Fibroblast of skin of right quadriceps (primary cell): ENCODE measurements around the gene TFR2.

Experiments used
- DNase-seq: peaks from one replicate; pipeline ENCODE4 v3.0.0-alpha.2; 2013

The TFR2 gene

GRCh38 chr7:100611983-100612729 lies 29.2 kb downstream of the TFR2 start, which contains the start of gene MOSPD3:
Gene MOSPD3, plus strand, starts transcription at chr7:100612540. Its CDS starts 252 bp downstream, at chr7:100612792.
- peak; percentile 99 for DNase-seq

GRCh38 chr7:100609958-100610357 lies 31.4 kb downstream of the TFR2 start:
- no peak for DNase-seq

- no peak for DNase-seq
These were observed 34.2 kb downstream of the TFR2 start for GRCh38 chr7:100607111-100607510.

DNA sequence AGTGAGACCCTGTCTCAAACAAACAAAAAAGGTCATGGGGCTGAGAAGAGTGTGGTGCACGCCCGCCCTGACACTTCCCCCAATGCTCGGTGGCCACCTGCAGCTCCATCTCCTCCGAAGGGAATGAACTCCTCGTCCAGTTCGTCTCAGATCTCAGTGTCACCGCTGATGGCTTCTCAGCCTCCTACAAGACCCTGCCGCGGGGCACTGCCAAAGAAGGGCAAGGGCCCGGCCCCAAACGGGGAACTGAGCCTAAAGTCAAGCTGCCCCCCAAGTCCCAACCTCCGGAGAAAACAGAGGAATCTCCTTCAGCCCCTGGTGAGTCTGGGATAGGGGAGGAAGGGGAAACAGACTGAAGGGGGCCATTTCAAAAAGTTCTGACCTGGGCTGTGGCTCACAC lies 35.0 kb downstream of the TFR2 start:
- no peak for DNase-seq

GRCh38 chr7:100604976-100605911 lies 36.1 kb downstream of the TFR2 start:
- no peak for DNase-seq

DNA sequence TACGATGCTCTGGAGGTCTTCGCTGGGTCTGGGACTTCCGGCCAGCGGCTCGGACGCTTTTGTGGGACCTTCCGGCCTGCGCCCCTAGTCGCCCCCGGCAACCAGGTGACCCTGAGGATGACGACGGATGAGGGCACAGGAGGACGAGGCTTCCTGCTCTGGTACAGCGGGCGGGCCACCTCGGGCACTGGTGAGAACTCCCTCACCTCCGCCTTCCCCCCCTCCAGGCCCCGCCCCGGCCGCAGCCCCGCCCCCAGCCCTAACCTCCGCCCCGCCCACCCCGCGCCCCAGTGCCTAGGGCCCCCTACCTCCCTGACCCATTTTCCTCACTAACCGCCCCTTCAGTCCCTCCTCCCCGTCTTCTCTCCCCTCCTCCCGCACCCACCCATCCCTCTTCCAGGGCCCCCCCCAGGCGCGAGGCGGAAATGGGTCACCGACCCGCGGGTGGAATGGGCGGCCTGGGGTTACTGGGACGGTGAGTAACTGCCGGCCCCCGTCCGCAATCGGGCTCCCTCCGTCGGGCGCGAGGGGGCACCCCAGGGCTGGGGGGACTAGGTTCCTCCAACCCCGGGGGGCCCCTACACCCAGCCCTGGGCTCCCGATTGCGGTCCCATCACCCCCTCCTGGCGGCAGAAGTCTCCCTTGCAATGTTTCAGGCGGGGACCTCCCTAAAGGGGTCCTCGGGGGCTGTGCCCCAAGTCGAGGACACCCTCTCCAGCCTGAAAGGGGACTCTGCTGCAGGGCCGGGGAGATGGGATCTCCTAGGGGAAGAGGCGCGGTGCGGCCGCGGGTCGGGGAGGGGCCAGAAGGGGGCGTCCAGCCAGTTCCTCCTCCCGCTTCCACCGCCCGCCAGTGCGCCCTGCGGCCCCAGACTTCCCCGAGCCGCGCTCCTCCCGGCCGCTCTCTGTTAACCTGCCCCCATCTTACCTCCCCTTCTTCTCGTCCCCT lies 37.0 kb downstream of the TFR2 start:
- DNase-seq: peak; percentile 86

GRCh38 chr7:100603726-100604027 lies 37.7 kb downstream of the TFR2 start:
- DNase-seq: peak; percentile 54

DNA sequence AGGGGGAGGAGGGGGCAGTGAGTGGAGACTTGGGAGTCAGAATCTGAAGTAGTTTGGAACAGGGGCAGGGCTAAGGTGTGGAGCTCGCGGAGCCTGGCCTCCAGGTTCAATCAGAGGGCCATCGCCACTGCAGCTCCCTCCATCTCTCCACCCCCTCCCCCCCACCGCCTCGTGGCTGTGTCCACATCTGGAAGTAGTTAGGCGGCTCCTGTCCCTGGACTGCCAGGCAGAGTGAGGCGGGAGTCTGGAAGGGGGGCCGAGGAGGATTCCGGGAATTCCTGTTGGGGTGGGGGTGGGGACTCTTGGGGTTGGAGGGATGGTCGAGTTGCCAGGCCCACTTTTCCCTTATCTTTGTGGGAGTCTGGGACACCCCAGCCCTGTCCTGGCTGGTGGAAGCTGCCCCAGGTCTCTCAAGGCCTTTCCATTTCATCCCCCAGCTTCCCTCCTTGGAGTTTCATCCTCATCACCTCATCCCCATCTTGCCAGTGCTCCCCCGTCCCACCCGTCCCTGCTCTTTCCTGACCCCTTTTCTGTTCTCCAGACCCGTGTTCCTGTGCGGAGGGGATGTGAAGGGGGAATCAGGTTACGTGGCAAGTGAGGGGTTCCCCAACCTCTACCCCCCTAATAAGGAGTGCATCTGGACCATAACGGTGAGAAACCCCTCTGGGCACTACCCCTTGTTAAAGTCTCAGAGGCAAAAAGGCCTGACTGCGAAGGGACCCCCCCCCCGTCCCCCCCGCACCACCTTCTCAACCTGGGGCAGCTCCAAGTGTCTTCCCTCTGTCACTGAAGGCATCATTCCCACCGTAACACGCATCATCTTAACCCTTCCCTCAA lies 38.2 kb downstream of the TFR2 start:
- peak; percentile 97 for DNase-seq

DNA sequence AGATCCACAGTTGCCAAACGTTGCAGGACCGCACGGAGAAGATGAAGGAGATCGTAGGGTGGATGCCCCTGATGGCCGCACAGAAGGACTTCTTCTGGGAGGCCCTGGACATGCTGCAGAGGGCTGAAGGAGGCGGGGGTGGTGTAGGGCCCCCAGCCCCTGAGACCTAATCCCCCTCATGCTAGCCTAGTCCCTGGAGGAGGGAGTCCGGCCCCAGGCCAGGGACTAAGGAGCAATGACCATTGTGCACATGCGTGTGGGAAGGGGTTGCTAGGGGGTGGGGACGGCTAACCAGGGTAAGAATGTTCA lies 40.7 kb downstream of the TFR2 start:
- no peak for DNase-seq

- DNase-seq: no peak
These were observed 41.2 kb downstream of the TFR2 start for GRCh38 chr7:100599911-100600729.

DNA sequence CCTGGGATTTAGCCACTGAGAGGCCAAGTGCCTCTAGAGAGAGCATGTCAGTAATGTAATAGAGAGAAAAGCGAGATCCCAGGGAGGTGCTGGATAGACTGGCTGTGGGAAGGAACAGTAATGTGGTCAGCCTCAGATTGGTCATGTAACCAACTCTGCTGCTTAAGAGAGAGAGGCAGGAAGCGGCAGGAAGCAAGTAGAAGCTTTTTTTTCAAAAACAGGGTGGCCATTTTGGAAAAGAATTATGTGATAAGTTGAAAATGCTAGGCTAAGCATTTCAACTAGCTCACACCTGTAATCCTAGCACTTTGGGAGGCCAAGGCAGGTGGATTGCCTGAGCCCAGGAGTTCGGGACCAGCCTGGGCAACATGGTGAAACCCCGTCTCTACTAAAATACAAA lies 42.9 kb downstream of the TFR2 start:
- DNase-seq: no peak

DNA sequence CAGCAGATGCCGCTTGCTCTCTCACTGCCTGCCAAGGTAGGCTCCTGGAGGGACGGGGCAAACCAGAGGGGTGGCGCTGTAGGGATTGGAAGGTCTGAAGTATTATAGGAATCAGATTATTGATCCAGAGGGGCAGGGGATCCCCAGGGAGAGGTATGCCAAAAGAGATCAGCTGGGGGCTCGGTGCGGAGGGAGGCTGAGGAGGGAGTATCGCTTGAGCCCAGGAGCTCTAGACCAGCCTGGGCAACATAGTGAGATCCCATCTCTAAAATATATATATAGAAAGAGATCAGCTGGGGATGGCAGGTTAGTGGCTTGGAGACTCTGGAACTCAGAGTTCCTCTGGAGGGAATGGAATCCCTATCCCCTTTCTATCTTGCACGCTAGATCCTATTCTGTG lies 46.2 kb downstream of the TFR2 start:
- no peak for DNase-seq

DNA sequence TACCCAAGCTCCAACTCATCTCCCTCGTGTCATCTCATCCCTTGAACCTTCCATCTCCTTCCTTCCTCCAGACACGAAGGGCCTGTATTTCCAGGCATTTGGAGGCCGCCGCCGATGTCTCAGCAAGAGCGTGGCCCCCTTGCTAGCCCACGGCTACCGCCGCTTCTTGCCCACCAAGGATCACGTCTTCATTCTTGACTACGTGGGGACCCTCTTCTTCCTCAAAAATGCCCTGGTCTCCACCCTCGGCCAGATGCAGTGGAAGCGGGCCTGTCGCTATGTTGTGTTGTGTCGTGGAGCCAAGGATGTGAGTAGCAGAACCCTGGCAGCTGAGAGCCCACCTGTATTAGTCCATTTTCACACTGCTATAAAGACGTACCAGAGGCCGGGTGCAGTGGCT lies 49.8 kb downstream of the TFR2 start:
- DNase-seq: no peak

DNA sequence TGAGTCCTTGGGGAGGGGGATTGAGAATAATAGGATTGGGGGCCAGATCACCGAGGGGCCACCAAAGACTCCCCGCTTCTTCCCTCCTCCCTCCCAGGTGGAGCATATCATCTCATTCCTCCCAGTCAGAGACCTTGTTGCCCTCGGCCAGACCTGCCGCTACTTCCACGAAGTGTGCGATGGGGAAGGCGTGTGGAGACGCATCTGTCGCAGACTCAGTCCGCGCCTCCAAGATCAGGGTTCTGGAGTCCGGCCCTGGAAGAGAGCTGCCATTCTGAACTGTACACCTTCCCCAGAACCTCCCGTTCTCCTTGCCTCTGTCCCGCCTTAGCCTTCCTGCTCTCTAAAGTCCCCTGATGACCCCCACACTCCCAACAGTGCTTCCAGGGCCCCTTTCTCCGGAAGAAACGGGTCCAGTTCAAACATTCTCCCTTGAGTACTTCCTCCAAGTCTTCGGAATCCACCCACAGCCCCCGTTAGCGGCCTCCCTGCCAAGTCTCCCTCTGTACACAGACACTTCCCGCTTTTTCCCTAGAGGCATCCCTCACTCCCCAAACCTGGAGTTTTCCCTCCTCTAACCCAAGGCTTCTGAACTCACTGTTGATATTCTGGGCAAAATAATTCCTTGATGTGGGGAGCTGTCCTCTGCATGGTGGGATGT lies 51.1 kb downstream of the TFR2 start:
- DNase-seq: no peak

GRCh38 chr7:100589341-100589947 lies 51.9 kb downstream of the TFR2 start:
- no peak for DNase-seq

DNA sequence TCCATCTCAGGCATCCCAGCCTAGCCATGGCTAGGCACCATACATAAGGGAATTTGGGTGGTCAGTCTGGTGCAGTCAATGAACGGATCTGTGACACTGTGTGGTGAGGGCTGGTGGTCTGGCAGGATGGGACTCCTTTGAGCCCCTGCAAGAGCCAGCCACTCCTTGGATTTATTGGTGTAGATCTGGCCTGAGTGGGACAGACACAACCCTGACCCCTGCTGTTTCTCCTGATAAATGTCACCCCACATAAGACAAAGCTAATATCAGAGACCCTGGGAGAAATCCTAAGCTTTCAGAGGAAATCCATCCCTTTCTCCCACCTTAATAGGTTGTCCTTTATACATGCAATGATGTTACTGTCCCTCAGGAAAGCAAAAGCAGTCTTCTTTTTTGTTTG lies 52.9 kb downstream of the TFR2 start:
- DNase-seq: no peak

DNA sequence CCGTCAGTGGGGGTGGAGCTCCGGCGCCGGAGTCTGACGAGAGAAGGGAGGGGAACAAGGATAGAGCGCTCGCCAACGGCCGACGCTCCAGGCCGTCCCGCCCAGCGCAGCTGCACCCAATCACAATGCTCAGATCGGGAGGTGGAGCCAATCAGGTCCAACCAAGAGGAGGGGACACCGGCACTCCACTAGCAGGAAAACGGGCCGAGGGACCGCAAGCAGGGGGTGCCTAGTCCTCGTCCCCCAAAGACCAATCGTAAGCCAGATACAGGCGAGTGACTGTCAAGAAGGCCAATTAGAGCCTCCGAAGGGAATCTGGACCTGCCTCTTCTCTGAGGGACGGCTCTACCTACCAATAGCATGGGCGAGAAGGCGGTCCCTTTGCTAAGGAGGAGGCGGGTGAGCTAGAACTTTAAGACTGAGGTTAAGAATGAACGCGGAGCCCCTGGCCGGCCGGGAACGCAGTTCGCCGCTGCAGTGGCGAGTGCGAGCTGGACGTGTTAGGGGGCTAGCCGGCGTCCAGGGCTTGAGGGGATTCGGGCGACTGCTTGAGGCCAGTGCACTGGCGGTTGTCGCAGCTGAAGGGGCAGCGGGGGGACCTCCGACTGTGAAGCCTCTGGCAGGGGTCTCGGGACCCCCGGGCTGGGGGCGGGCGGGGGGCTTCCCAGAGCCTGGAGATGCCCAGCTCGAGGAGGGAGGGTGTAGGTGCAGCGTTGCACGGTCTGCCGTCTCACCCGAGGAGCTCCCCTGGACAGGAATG lies 54.9 kb downstream of the TFR2 start, which contains the start of gene FBXO24:
Gene FBXO24 (plus strand): TSS at position 63 of the 760 bp plus-strand sequence. CDS start 298 bp downstream, at position 361.
- DNase-seq: peak; percentile 100

DNA sequence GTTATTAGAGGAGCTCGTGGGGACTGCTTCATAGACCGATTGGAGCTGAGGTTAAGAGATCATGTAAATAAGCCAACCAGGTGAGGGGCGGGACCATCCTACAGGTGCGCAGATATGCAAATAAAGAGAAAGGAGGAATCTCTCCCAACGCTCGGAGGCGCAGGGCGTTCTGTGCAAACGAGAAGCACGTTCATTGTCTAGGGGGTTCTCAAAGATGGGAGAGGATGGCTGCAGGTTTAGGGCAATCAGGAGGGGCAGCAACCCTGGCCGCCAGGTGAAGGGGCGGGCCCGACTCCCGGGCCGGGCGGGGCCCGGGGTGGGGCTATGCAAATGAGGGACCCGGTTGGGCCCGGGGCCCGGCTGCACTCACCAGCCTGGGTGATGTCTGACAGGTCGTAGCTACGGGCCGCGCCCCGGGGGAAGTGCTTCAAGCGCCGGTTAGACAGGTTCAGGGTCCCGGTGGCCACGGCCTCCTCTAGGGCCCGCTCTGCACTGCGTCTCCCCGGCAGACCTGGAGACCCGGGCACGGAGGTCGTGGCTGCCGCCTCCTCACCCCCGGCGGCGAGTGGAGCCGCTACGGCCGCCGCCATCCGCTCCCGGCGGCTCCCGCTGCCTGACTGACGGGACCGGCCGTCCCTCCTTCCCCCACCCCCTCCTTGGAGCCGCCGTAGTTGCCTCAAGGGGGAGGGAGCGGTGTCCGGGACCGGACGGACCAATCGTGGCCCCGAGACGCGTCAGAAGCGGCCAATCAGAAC lies 55.7 kb downstream of the TFR2 start, which contains the start of gene LRCH4:
Gene LRCH4 (minus strand): TSS at position 619 of the 755 bp plus-strand sequence. CDS start 29 bp downstream, at position 590.
- DNase-seq: no peak
